Calu3 (cell line): ENCODE data around the gene CHCHD2. TPM values are rescaled to one million over a fixed set of nuclear protein-coding genes. Genes with fewer than 3 reads are reported as not detected.
"Not testable (repeated sequence)": the region's sequence is repeated elsewhere in the genome, so short reads cannot be mapped to it uniquely, and the experiment has no call there.

Experiments
- BruUV-seq: library from RNA; stranded (reverse); fragments of 400-500 nt; replicated peaks from 2 replicates; lab custom pipeline; 2021; lab: Mats Ljungman, UMichigan
- CTCF ChIA-PET: fragments of 300-600 bp; sonication (Branson Sonifier 250); formaldehyde crosslinking; loops from one replicate; lab custom pipeline; 2022; ENCODE audit warnings: antibody characterized with exemption; lab: Charles Lee
- DNase-seq: peaks from one replicate; pipeline ENCODE4 v3.0.0; 2022
- H3K27ac Mint-ChIP-seq: one replicate; pipeline ENCODE4 v1.8.0; 2022; ENCODE audit warnings: mixed read lengths; ENCODE audit not compliant: unreplicated experiment
- H3K27me3 Mint-ChIP-seq: one replicate; pipeline ENCODE4 v1.8.0; 2022; ENCODE audit warnings: mixed read lengths; ENCODE audit not compliant: unreplicated experiment
- H3K36me3 Mint-ChIP-seq: one replicate; pipeline ENCODE4 v1.8.0; 2022; ENCODE audit warnings: mild to moderate bottlenecking, moderate library complexity, mixed read lengths; ENCODE audit not compliant: insufficient read depth, unreplicated experiment
- H3K4me1 Mint-ChIP-seq: one replicate; pipeline ENCODE4 v1.8.0; 2022; ENCODE audit warnings: mild to moderate bottlenecking, low read depth, mixed read lengths; ENCODE audit not compliant: unreplicated experiment
- H3K4me3 Mint-ChIP-seq: one replicate; pipeline ENCODE4 v1.8.0; 2022; ENCODE audit warnings: mild to moderate bottlenecking, low read depth, moderate library complexity, mixed read lengths; ENCODE audit not compliant: unreplicated experiment
- H3K9me3 Mint-ChIP-seq: one replicate; pipeline ENCODE4 v1.8.0; 2022; ENCODE audit warnings: low read depth, mixed read lengths; ENCODE audit not compliant: unreplicated experiment
- intact Hi-C: fragments of 100-400 bp; cut with micrococcal nuclease; formaldehyde crosslinking; loops from one replicate; pipeline ENCODE4 v1.10.0; 2022; ENCODE audit not compliant: unreplicated experiment
- total RNA-seq: library from RNA; stranded (reverse); gene quantifications from 2 replicates; pipeline ENCODE4 v1.2.3, GENCODE V29; 2022
- TF ChIP-seq, protein P1 (sequence below): fragments of 200-600 bp; IDR thresholded peaks from one replicate; pipeline ENCODE4 v1.8.0; 2022; ENCODE audit warnings: antibody characterized with exemption; ENCODE audit not compliant: unreplicated experiment

Gene CHCHD2
- total RNA-seq, 1 experiment from 2014 or later = 699 TPM

DNA sequence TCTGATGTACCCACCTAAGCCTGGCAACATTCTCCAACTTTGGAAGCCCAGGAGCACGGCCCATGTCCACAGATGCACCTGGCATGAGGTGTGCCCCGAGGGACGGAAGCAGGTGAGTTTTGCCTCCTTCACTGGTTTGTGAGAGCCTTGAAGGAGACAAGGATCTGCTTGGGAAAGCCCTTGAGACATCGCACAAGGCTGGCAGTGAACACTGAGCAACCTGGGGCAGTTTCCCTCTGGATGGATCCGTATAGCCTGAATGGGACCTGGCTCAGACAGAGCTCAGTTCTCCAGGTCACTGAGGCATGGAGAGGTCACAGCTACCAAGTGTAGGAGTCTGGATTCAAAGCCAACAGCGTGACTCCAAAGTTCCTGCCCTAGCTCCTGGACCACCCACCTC, 18.7 kb upstream of the CHCHD2 start:
- Mint-ChIP-seq H3K27ac (no peak overlapping the region), H3K4me3 (no peak overlapping the region), H3K9me3 (peaks cover 3% of the 10 kb centered on the region), H3K36me3 (no peaks in the 10 kb centered on the region), H3K27me3 (no peaks in the 10 kb centered on the region), H3K4me1 (no peaks in the 10 kb centered on the region)
- TF ChIP-seq, protein P1, sequence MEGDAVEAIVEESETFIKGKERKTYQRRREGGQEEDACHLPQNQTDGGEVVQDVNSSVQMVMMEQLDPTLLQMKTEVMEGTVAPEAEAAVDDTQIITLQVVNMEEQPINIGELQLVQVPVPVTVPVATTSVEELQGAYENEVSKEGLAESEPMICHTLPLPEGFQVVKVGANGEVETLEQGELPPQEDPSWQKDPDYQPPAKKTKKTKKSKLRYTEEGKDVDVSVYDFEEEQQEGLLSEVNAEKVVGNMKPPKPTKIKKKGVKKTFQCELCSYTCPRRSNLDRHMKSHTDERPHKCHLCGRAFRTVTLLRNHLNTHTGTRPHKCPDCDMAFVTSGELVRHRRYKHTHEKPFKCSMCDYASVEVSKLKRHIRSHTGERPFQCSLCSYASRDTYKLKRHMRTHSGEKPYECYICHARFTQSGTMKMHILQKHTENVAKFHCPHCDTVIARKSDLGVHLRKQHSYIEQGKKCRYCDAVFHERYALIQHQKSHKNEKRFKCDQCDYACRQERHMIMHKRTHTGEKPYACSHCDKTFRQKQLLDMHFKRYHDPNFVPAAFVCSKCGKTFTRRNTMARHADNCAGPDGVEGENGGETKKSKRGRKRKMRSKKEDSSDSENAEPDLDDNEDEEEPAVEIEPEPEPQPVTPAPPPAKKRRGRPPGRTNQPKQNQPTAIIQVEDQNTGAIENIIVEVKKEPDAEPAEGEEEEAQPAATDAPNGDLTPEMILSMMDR = no peak
- CTCF ChIA-PET = interaction anchor here (0.6 kb wide), 1 partner anchor 1517 kb away, joined by 4 read pairs; no protein-coding TSS in a partner anchor
- intact Hi-C loops = no loop called here
- BruUV-seq = no TSS peak
- DNase-seq = no peak

GRCh38 chr7:56121440-56121839, 15.2 kb upstream of the CHCHD2 start:
- CTCF ChIA-PET = interaction anchor here (0.6 kb wide), 1 partner anchor 379 kb away, joined by 3 read pairs; no protein-coding TSS in a partner anchor
- DNase-seq = no peak
- Mint-ChIP-seq H3K27me3 (no peaks in the 10 kb centered on the region), H3K9me3 (peaks cover 3% of the 10 kb centered on the region), H3K4me3 (no peak overlapping the region), H3K4me1 (no peaks in the 10 kb centered on the region), H3K36me3 (no peaks in the 10 kb centered on the region), H3K27ac (no peak overlapping the region)
- BruUV-seq = no TSS peak
- intact Hi-C loops = no loop called here
- TF ChIP-seq, protein P1 = no peak

DNA sequence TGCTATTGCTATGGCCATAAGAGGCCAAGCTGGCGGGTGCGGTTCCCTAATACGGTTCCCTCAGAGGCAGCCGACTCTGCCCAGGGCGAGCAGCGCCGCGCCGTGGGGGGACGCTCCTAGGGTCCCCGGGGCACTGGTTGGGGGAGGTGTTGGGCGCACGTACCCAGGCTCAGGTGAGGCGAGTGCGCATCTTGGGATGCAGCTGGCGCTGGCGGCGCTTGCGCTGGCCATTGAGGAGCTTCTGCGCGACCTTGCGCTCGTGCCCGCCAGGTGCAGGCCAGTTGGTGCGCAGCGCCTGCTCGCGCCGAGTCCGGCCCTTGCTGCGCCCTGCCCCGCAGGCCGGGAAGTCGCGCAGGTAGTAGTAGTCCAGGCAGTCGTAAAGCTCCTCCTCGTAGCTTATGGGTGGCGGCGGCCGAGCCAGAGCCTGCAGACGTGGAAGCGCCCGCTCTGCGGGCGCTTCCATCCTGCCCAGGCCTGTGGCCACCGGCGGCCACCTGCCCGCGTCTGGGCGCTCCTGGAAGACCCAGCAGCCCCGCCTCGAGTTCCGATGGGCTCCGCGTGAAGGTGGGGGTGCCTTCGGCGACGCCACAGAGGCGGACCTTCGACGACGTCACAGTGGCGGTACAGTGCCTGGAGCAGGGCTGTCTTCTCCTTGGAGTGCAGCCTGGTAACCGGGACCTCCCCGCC, 9.7 kb upstream of the CHCHD2 start, which contains the start of gene NUPR2:
Gene NUPR2 (minus strand): TSS at position 566 of the 687 bp plus-strand sequence. CDS start 103 bp downstream, at position 463.
- Mint-ChIP-seq H3K9me3 (peaks cover 3% of the 10 kb centered on the region), H3K4me3 (no peak within 1 kb of the TSS), H3K36me3 (no peaks in the 10 kb centered on the region), H3K27me3 (no peaks in the 10 kb centered on the region), H3K4me1 (no peaks in the 10 kb centered on the region), H3K27ac (no peak within 1 kb of the TSS)
- BruUV-seq = no TSS peak
- no peak for DNase-seq
- intact Hi-C loops = no loop called here
- TF ChIP-seq, protein P1 = no peak
- CTCF ChIA-PET = interaction anchor here (0.6 to 0.8 kb wide), 2 partner anchors 8 to 33 kb away, joined by 4 to 9 read pairs; no protein-coding TSS in a partner anchor

- BruUV-seq, DNase-seq, H3K4me1 Mint-ChIP-seq, H3K4me3 Mint-ChIP-seq, H3K27me3 Mint-ChIP-seq, H3K36me3 Mint-ChIP-seq, intact Hi-C loops, H3K27ac Mint-ChIP-seq, H3K9me3 Mint-ChIP-seq, CTCF ChIA-PET: not testable (repeated sequence)
Observed at GRCh38 chr7:56112244-56112643, 6.0 kb upstream of the CHCHD2 start.

- no peak for DNase-seq
- Mint-ChIP-seq H3K27me3 (no peaks in the 10 kb centered on the region), H3K9me3 (peaks cover 5% of the 10 kb centered on the region), H3K4me3 (no peak overlapping the region), H3K27ac (no peak overlapping the region), H3K4me1 (no peaks in the 10 kb centered on the region), H3K36me3 (peaks cover 16% of the 10 kb centered on the region)
- CTCF ChIA-PET = no interaction called here
- intact Hi-C loops = no loop called here
- no TSS peak for BruUV-seq
- TF ChIP-seq, protein P1 = no peak
Observed at GRCh38 chr7:56110611-56111010, 4.3 kb upstream of the CHCHD2 start.
